DMS79 (cell line): ENCODE data around the gene TRAK1.
"Not testable (repeated sequence)": the region's sequence is repeated elsewhere in the genome, so short reads cannot be mapped to it uniquely, and the experiment has no call there.

Experiments
- DNase-seq: peaks from one replicate; lab custom pipeline; 2025; lab: John Stamatoyannopoulos, UW

TRAK1 gene

DNA sequence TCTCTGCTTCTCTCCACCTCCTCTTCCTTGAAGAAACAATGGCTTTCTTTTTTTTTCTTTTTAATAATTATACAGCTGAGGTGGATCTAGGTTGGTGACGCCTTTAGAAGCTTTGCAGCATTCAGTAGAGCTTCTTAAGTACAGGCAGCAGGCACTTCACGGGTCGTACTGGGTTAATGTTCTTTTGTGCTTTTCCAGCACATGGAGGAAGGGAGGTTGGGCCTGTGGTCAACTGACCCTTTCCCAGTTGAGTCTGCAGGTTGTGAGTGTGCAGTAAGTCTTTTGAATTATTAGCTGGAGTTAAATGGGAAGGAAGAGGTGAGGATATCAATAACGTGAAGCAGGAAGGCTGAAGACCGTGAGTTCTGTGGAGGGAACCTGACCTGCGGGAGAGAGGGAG, 7.0 kb downstream of the TRAK1 start:
- DNase-seq, result no peak

DNA sequence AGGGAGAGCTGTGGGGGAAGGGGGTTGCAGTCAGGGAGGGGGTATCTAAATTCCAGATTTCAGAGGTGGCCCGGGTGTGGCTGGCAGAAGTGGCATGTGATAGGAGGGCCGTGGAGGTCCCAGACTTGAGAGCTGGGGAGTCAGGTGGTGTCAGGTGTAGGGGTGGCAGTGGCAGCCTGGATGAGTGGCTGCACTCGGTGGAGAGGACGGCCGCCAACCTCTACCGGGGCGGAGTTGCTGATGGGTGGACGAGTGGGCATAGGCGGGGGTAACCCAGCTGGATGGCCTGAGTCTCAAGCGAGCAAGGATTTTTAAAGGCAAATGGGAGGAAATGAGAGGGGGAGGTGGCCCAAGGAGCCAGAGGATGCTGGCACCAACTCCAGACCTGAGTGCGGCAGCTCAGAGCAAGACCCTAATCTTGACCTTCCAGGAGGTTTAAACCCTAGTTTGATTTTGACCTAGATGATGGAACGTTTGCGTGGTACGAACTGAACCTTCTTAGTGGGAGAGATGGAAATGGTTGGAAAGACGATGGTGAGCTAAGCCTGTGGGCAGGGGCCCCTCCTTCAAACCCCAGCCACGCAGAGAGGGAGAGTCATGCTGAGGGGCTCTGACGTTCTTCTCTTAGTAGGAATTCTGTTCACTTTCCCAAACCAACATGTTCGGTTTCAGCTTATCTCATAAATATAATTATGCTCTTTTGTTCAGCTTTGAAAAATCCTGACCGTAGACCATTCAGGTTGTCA, 8.0 kb downstream of the TRAK1 start:
- no peak for DNase-seq

DNA sequence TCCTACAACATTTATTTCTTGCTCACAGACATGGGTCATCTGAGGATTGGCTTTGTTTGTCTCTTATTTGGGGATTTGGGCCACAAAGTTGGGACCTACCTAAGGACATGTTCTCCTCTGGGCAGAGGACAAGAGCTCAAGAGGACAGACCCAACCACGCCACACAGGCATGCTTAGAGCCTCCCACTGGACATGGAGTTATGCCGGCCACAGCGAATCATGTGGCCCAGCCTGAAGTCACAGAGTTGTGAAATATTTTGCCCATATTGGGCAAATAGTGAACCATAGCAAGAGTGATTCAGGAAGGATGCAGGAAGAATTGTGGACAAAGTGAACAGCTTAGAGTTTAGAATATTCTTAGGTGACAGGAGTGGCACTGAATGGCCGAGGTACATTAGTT, 9.9 kb downstream of the TRAK1 start:
- DNase-seq, result no peak

DNA sequence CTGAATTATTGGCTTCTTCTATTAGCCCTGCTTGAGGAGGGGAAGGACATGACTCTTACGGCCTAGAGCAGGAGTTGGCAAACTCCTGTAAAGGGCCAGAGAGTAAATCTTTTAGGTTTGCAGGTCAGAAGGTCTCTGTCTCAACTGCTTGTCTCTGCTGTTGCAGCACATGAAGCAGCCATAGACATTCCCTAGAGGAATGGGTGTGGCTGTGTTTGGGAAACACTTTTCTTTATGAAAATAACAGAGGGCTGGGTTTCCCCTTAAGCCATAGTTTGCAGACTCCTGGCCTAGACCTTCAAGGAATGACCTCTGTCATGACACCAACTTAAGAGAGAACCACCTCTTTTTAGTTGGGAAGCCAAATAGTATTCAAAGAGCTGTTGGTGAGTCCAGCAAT, 10.3 kb downstream of the TRAK1 start:
- DNase-seq, result no peak

DNA sequence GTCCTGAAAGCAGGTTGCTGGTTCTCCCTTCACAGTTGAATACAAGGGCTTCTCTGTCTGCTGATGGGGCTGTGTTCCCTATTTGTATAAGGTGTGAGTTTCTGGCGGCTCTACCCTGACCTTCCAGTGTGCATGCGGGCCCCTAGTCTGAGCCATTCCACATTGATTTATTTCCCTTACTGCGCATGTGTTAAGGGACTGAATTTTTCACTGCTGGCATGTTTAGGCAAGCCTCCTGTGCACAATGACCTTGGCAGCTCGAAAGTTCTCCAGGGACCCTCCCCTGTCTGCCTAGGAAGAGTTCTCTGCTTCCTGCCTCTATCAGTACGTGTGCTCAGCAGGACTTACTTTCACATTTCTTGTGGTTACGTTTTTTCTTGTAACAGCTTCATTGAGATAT, 11.4 kb downstream of the TRAK1 start:
- no peak for DNase-seq

DNA sequence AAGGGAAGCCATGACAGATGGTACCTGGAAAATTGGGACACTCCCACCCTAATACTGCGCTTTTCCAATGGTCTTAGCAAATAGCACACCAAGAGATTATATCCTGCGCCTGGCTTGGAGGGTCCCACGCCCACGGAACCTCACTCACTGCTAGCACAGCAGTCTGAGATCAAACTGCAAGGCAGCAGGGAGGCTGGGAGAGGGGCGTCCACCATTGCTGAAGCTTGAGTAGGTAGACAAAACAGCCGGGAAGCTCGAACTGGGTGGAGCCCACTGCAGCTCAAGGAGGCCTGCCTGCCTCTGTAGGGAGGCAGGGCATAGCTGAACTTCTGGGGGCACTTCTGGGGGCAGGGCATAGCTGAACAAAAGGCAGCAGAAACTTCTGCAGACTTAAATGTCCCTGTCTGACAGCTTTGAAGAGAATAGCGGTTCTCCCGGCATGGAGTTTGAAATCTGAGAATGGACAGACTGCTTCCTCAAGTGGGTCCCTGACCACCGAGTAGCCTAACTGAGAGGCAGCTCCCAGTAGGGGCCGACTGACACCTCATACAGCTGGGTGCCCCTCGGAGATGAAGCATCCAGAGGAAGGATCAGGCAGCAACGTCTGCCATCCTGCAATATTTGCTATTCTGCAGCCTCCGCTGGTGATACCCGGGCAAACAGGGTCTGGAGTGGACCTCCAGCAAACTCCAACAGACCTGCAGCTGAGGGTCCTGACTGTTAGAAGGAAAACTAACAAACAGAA, 12.9 kb downstream of the TRAK1 start:
- not testable (repeated sequence) for DNase-seq

DNA sequence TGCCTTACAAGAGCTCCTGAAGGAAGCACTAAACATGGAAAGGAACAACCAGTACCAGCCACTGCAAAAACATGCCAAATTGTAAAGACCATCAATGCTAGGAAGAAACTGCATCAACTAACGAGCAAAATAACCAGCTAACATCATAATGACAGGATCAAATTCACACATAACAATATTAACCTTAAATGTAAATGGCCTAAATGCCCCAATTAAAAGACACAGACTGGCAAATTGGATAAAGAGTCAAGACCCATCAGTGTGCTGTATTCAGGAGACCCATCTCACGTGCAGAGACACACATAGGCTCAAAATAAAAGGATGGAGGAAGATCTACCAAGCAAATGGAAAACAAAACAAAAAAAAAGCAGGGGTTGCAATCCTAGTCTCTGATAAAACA, 14.8 kb downstream of the TRAK1 start:
- not testable (repeated sequence) for DNase-seq

DNA sequence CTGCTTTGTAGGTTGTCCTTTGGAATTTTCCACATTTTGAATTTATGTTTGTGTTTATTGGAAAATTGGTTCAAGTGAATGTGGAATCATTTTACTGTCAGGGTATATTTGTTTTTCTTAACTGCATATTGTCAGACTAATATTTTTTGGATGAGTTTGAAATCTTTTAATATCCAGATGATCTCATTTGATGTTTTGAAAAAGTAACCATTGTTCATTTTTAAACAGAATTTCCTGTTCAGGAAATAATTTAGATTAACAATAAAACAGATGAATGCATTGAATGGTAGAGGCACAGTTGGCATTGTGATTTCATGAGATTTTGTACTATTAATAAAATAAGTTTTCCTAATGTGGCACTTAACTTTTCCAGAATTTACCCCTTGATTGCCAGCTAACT, 15.5 kb downstream of the TRAK1 start:
- DNase-seq, result no peak

DNA sequence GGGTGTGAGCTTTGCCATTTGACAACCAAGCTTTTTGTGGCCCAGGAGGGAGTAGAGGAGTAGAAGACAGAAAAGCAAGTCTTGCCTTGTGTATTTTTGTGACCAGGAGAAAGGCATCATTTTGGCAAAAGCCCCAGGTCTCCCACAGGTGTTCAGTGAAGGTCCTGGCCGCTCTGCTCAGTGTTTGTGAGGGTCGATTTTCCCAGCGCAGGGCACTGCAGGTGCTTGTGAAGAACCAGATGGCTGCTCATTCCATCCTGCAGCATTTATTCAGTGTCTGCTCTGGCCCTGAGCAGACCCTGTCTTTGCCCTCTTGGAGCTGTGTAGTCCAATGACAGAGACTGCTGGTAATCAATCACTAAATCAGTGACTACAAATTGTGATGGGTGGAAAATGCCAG, 19.5 kb downstream of the TRAK1 start:
- DNase-seq, result no peak

DNA sequence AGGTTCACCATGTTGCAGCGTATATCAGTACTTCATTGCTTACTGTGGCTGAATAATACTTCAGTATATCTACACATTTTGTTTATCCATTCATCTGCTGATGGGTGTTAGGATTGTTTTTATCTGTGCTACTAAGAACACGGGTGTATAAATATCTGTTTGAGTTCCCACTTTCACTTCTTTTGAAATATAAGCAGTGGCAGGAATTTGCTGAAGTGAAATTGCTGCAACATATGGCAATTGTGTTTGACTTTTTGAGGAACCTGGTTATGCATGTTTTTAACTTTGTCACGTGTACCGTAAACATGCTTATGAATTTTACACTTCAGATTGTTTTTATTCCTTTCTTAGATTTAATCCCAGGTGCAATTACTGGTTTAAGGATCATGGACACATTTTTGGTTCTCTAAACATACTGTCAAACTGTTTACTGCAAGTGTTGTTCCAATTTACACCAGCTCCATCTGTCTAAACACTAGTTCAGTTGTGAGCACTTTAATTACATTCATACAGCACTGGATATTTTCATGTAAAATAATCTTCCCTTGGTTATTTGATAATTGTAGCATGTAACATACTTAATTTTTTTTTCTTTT, 23.1 kb downstream of the TRAK1 start:
- no peak for DNase-seq

DNA sequence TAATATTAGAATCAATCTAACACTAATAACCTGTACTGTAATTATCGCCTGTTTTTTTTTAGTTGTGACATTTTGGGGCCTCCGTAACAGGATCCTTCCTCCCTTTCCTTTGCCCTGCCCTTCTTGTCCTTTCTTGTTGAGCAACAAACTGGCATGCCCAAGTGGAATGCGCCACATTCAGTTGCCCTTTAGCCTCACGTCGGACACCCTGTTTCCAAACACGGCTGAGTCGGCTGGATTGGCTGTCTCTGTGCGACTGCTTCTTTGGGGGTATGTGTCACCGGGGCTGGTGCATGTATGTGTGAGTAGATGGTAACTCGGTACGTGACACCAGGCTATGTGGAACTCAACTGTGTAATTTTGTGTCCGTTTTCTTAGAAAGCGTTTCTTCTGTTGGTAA, 24.1 kb downstream of the TRAK1 start:
- DNase-seq, result no peak

DNA sequence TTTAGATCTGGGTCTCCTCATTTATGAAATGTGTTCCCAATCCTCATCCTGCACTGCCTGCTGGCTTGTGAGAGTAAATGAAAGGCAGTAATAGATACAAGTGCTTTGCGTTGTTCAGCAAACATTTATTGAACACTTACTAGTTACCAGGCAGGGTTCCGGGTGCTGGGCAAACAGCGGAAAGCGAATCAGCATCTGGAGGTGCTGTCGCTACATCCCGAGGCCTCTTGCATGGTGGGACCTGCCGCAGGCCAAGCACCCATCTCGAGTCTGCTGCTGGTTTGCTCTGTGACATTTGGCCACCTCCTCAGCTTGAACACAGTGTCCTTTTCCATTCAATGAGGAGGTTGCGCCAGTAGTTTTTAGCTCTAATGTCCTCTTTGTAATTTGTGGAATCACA, 24.8 kb downstream of the TRAK1 start:
- DNase-seq, result no peak

DNA sequence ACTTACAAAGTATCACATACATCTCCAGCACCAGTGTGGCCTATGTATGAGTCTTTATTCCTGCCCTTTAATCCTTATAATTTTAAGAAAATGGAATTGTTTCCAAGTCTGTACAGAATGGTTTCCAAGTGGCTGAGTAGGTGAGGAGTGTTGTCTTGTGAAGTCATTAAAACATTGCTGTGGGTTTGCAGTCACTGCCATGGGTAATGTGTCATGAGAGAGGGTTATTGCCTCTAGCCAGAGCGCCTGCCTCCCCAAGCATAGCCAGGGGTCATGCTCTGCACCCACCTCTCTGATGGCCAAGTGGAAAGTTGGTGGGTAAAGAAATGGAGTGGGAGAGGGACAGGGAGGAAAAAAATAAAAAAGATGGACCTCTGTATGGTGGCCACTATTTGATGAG, 25.3 kb downstream of the TRAK1 start:
- DNase-seq, result no peak

DNA sequence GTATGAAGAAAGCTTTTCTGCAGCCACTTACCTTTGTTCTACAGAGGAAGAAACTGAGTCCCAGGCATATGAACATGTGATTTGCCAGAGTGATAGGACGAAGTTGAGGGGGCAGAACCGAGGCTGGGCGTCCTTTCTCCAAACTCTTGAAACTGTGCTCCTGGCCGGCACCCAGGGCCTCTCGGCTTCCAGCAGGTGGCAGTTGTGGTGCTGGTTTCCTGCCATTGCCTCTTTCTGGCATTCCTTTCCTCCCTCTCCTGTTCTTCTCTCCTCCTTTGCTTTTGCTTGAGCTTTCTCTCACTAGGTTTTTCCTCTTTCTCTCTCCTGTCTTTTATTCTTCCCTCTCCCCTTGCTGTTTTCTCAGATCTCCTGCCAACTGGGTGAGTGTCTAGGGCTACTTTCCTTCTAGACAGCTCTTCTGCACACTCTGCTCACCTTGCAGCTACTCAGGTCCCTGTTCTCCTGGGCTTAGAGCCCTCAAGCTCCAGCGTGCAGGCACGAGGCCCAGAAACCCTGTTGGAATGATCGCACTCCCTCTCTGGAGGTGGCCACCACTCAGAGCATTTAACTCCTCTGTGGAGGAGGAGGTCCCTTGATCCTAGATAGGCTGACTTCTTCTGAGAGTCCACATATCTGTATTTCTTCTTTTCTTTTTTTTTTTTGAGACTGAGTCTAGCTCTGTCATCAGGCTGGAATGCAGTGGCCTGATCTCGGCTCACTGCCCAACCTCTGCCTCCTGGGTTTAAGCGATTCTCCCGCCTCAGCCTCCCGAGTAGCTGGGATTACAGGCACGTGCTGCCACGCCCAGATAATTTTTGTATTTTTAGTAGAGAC, 26.2 kb downstream of the TRAK1 start:
- peak; percentile 1 for DNase-seq

DNA sequence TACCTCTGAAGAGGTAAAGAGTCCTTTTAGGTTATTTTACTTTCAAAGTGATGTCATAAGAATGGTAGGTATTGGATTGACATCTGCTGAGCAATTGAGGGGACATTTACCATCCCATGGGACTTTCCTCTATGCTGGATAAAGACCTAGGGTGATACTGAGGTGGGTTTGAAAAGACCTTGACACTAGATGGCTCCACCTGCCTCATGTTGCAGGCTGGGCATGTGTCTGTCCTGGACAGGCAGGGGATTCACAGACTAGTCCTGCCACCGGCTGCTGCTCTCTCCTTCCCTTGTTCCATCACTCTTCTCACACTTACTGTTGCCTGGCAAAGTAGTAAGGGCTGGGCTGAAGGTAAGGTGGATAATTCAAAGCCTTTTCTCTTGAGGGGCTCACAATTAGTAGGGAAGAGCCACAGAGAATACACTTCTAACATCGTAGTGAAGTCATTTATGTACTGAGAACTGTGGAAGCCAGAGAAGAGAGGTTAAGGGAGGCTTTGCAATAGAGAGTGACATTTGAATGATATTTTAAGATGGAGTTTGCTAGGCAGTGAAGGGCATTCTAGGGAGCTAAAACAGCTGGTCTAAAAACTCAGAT, 27.7 kb downstream of the TRAK1 start:
- DNase-seq, result no peak

DNA sequence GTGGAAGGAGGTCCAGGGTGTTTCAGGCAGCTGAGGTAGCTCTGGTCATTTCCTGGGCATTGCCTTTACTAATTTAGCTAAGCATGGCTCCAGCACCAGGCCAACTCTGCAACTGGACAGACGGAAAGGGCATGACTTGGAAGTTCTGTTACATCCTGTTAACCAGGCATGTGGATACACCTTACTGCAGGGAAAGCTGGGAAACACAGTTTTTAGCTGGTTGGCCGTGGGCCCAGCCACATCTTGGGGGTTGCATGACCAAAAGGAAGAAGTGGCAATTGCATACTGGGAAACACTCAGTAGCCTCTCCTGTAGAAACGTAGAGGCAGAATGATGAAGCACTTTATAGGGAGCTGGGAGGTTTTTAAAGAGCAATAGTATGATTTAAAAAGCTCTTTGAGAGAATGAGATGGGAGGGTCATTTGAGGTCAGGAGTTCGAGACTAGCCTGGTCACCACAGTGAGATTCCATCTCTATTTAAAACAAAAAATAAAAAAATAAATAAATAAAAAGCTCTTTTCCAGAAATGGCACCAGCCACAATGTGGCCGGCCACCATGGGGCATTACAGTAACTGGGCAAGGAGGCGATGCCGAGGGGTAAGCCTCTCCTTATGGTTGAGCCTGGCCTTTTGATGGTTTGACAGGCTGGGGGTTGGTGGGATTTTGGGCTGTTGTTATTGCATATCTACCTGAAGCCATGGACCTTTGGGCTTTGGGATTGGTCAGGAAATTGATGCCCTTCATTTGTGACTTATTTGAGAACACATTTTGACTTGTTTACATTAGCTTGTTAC, 28.6 kb downstream of the TRAK1 start:
- no peak for DNase-seq

DNA sequence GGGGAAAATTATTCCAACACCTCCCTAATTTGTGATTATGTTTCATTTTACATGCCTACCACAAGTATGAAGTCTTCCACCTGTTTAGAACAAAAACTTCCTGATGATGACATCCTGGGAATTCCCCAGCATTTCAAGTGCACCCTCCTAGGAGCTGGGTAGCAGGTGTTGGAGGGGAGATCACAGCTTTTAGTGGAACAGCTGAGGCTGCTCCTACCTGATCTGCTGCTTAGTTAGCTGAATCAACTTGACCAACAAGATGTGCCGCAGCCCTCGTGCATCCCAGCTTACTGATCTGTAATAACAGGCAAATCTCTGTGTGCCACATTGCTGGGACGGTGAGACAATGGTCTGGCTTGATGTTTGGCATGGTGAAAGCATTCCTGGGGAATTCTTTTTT, 29.7 kb downstream of the TRAK1 start:
- no peak for DNase-seq

DNA sequence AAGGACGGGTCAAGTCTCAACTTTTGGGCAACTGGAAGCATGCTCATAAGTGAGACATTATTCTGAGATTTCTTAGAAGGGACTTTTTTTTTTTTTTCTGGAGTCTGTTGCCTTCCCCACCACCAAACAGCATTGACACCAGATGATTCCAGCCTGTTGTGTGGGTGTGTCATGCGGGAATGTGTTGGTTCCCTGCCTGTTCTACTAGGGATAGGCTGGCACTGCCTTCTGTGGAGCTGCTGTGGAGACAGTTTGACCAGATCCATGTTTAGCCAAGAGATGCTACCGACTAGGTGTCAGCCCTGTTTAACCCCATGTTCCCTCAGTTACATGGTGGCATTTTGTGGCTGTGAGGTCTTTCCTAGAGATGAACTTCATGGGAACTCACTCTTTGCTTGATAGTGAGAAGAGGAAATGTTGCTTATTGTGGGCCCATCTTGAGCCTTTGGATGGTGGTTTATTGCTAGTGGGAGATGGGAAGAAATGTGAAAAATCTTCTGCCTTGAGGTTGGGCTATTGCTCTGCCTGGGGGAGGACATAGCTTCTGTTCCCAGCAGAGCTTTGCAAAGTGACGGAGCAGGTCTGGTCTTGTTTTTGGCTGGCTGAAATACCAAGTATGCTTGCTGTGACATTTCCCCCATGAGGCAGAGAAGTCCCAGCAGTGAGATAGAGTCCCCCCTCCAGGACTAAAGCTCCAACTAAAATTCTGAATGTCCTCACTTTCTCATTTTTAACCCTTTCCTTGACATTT, 31.3 kb downstream of the TRAK1 start:
- no peak for DNase-seq

DNA sequence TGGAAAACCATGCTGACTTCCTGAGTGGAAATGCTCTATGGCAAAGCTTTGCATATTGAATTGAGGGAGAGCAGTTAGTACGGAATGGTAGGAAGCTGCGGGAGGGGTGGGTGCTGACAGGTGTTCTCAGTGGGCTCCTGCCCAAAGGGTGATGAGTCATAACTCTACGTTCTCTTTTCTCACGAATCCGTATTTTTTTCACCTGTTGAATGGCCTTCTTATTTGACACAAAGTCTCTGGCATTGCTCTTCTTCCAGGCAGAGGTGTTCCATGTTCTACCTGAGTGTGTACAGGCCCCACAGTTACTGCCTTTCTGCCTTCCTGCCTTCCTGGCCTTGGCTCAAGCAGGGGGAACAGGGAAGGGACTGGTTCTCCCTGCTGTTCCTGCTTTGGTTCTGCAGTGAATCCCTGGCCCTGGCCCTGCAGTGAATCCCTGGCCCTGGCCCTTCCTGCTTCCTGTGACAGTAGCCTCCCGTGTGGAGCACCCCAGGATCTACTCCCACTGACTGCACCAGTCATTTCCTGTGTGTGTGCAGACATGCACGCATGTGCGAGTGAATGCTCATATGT, 31.9 kb downstream of the TRAK1 start:
- DNase-seq, result no peak
